HEK293 (cell line): Measurements from ENCODE around the gene DR1.
A peak's percentile ranks its signal among the peaks of the same experiment; 100 is the strongest.

Source experiments
- CTCF ChIA-PET: fragments of 350-600 bp; formaldehyde crosslinking; extraction: SDS; loops from one replicate; lab custom pipeline; 2021; ENCODE audit warnings: antibody characterized with exemption; lab: Yijun Ruan, JAX
- POLR2A ChIA-PET: fragments of 300-600 bp; formaldehyde crosslinking; extraction: SDS; loops from one replicate; lab custom pipeline; 2020; ENCODE audit warnings: antibody characterized with exemption, inconsistent platforms; lab: Yijun Ruan, JAX
- H3K27ac ChIP-seq: fragments of 200-500 bp; sonication (Bioruptor generic); 2 replicates; pipeline ENCODE4 v1.5.1; 2014; ENCODE audit warnings: low read depth, low read length, control low read depth, inconsistent platforms; ENCODE audit errors: extremely low read depth
- H3K36me3 ChIP-seq, 2 experiments: fragments of 200-500 bp in 1 of 2; sonication (Bioruptor generic) in 1 of 2; 1 replicate in 1 of 2; 2 replicates in 1 of 2; pipeline ENCODE4 v1.5.1; 2014 to 2017; ENCODE audit warnings: inconsistent platforms in 2 of 2, low read length in 2 of 2; ENCODE audit not compliant: control insufficient read depth in 2 of 2, insufficient read depth in 1 of 2
- H3K4me1 ChIP-seq: fragments of 200-500 bp; sonication (Bioruptor generic); 2 replicates; pipeline ENCODE4 v1.5.1; 2014; ENCODE audit warnings: mild to moderate bottlenecking, low read length, inconsistent platforms; ENCODE audit not compliant: control insufficient read depth, insufficient read depth
- H3K4me3 ChIP-seq: 2 replicates; pipeline ENCODE4 v1.5.1; 2011; ENCODE audit warnings: low read depth, mild to moderate bottlenecking, control low read depth, low read length, moderate library complexity
- H3K9me3 ChIP-seq: fragments of 200-500 bp; sonication (Bioruptor generic); 2 replicates; pipeline ENCODE4 v1.5.1; 2014; ENCODE audit warnings: low read depth, low read length, inconsistent platforms; ENCODE audit not compliant: control insufficient read depth, insufficient read depth
- PATZ1 ChIP-seq: fragments of 450-650 bp; formaldehyde crosslinking; IDR thresholded peaks from 2 replicates; pipeline ENCODE4 v1.5.1; 2016; ENCODE audit warnings: missing biosample characterization, missing genetic modification characterization
- REST ChIP-seq: fragments of 450-650 bp; formaldehyde crosslinking; IDR thresholded peaks from 2 replicates; pipeline ENCODE4 v1.5.1; 2016; ENCODE audit warnings: missing biosample characterization, missing genetic modification characterization
- ZBTB17 ChIP-seq: fragments of 450-650 bp; formaldehyde crosslinking; IDR thresholded peaks from 2 replicates; pipeline ENCODE4 v1.5.1; 2016; ENCODE audit warnings: missing biosample characterization, missing genetic modification characterization
- ZBTB48 ChIP-seq: fragments of 450-650 bp; formaldehyde crosslinking; IDR thresholded peaks from 2 replicates; pipeline ENCODE4 v1.5.1; 2016; ENCODE audit warnings: missing biosample characterization, missing genetic modification characterization
- ZNF146 ChIP-seq: fragments of 450-650 bp; formaldehyde crosslinking; IDR thresholded peaks from 2 replicates; pipeline ENCODE4 v1.5.1; 2016; ENCODE audit warnings: missing biosample characterization, missing genetic modification characterization
- ZNF426 ChIP-seq: fragments of 450-650 bp; formaldehyde crosslinking; IDR thresholded peaks from 2 replicates; pipeline ENCODE4 v1.5.1; 2017; ENCODE audit warnings: missing biosample characterization, missing genetic modification characterization, mild to moderate bottlenecking, inconsistent platforms, moderate library complexity
- ZNF48 ChIP-seq: fragments of 450-650 bp; formaldehyde crosslinking; IDR thresholded peaks from 2 replicates; pipeline ENCODE4 v1.5.1; 2016; ENCODE audit warnings: missing biosample characterization, missing genetic modification characterization
- ZNF501 ChIP-seq: fragments of 450-650 bp; formaldehyde crosslinking; IDR thresholded peaks from 2 replicates; pipeline ENCODE4 v1.5.1; 2016; ENCODE audit warnings: missing biosample characterization, missing genetic modification characterization
- ZNF600 ChIP-seq: fragments of 450-650 bp; formaldehyde crosslinking; IDR thresholded peaks from 2 replicates; pipeline ENCODE4 v1.5.1; 2016; ENCODE audit warnings: missing biosample characterization, missing genetic modification characterization
- ZNF776 ChIP-seq: fragments of 450-650 bp; formaldehyde crosslinking; IDR thresholded peaks from 2 replicates; pipeline ENCODE4 v1.5.0; 2017; ENCODE audit warnings: missing biosample characterization, missing genetic modification characterization, borderline replicate concordance
- TF ChIP-seq, protein P1 (sequence below): fragments of 450-650 bp; formaldehyde crosslinking; IDR thresholded peaks from 2 replicates; pipeline ENCODE4 v1.5.1; 2017; ENCODE audit warnings: missing biosample characterization, mild to moderate bottlenecking, missing genetic modification characterization, moderate library complexity

DR1 gene

GRCh38 chr1:93332368-93332767, 13.3 kb upstream of the DR1 start:
- ChIA-PET CTCF (no interaction called here), POLR2A (no interaction called here)
- Histone ChIP-seq H3K4me3 (no peak overlapping the region), H3K36me3 (peaks cover 0 to 2% of the 10 kb centered on the region in 2 experiments; a peak in 1 of 3 replicates), H3K9me3 (no peaks in the 10 kb centered on the region), H3K4me1 (no peaks in the 10 kb centered on the region), H3K27ac (no peak overlapping the region)
- TF ChIP-seq ZNF501 (tag by site-specific recombination), result no peak
- no peak for TF ChIP-seq ZNF146
- no peak for TF ChIP-seq ZBTB48
- TF ChIP-seq ZNF776 (tag by site-specific recombination), result no peak
- TF ChIP-seq ZNF48 (tag by site-specific recombination), result no peak
- TF ChIP-seq ZBTB17 (tag by site-specific recombination), result no peak

GRCh38 chr1:93338387-93339146, 7.1 kb upstream of the DR1 start:
- ChIA-PET CTCF (interaction anchor here (0.9 to 1.7 kb wide), 5 partner anchors 11 to 34 kb away, joined by 3 to 8 read pairs (median 5); no protein-coding TSS in a partner anchor), POLR2A (interaction anchor here (1.5 kb wide), 2 partner anchors 7 to 508 kb away, joined by 3 to 4 read pairs; partner anchors contain the start of gene DR1)
- H3K4me3 ChIP-seq, result no peak overlapping the region
- TF ChIP-seq PATZ1 (tag by site-specific recombination), result no peak
- peak; percentile 66 for TF ChIP-seq ZNF600
- H3K36me3 ChIP-seq, result peaks cover 0 to 19% of the 10 kb centered on the region in 2 experiments; a peak in 1 of 3 replicates
- no peak overlapping the region for H3K27ac ChIP-seq
- no peaks in the 10 kb centered on the region for H3K4me1 ChIP-seq
- H3K9me3 ChIP-seq, result no peaks in the 10 kb centered on the region

- POLR2A ChIA-PET, result interaction anchor here (1.5 kb wide), 1 partner anchor 507 kb away, joined by 3 read pairs; no protein-coding TSS in a partner anchor
- TF ChIP-seq, protein P1, sequence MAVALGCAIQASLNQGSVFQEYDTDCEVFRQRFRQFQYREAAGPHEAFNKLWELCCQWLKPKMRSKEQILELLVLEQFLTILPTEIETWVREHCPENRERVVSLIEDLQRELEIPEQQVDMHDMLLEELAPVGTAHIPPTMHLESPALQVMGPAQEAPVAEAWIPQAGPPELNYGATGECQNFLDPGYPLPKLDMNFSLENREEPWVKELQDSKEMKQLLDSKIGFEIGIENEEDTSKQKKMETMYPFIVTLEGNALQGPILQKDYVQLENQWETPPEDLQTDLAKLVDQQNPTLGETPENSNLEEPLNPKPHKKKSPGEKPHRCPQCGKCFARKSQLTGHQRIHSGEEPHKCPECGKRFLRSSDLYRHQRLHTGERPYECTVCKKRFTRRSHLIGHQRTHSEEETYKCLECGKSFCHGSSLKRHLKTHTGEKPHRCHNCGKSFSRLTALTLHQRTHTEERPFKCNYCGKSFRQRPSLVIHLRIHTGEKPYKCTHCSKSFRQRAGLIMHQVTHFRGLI (tag by site-specific recombination), result no peak
- TF ChIP-seq ZNF426 (tag by site-specific recombination), result no peak
- TF ChIP-seq REST (tag by site-specific recombination), result peak; percentile 61; the same call in 1 of the 2 replicates
- CTCF ChIA-PET, result interaction anchor here (0.6 to 1.7 kb wide), 5 partner anchors 12 to 233 kb away, joined by 3 to 7 read pairs (median 4); no protein-coding TSS in a partner anchor
Observed at GRCh38 chr1:93339171-93339697, 6.5 kb upstream of the DR1 start.

More at GRCh38 chr1:93339171-93339697, 6.5 kb upstream of the DR1 start:
- H3K4me1 ChIP-seq, result no peaks in the 10 kb centered on the region
- H3K9me3 ChIP-seq, result no peaks in the 10 kb centered on the region
- no peak overlapping the region for H3K27ac ChIP-seq
- H3K4me3 ChIP-seq, result no peak overlapping the region
- peaks cover 0 to 19% of the 10 kb centered on the region in 2 experiments; a peak in 1 of 3 replicates for H3K36me3 ChIP-seq
